Measurements from ENCODE around the gene CCNI2. TPM values are rescaled to one million over a fixed set of nuclear protein-coding genes. Genes with fewer than 3 reads are reported as not detected.

CCNI2 gene
- total RNA-seq, 1 experiment from 2014 or later: 0.49 TPM

DNA sequence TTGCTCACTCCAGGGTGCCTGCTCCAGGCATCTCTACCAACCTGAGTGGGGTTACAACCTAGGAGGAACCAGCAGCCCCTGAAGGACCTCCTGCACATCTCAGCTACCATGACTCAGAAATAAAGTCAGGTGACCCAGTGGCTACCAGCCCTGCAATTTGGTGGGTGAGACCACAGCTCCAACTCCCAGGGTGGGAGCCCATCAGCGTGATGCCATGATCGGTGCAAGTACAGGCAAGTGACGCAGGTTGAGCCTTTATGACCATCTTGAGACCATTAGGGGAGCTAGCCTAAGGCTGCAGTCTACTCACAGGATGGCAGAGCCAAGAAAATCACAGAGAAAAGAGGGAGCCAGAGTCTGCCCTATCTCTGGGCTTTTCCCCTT is 21.3 kb downstream of the CCNI2 start:
- H3K9me3 ChIP-seq (ENCODE audit: control insufficient read depth, insufficient read depth, low read depth, low read length): no peaks in the 10 kb centered on the region
- no peaks in the 10 kb centered on the region for H3K4me1 ChIP-seq (ENCODE audit: control insufficient read depth, insufficient read depth, low read length)
- no peak overlapping the region for H3K27ac ChIP-seq (ENCODE audit: low read length)
- ATAC-seq: no peak
- TF ChIP-seq TCF7L2 (IDR thresholded peaks at IDR 0.05; ENCODE audit: low read depth, low read length) (no peak), SIN3A (IDR thresholded peaks at IDR 0.05; ENCODE audit: borderline replicate concordance, insufficient read depth, low read depth, low read length) (no peak), POLR2AphosphoS5 (IDR thresholded peaks at IDR 0.05; ENCODE audit: low read depth, low read length) (no peak)
- TF ChIP-seq, protein P1, sequence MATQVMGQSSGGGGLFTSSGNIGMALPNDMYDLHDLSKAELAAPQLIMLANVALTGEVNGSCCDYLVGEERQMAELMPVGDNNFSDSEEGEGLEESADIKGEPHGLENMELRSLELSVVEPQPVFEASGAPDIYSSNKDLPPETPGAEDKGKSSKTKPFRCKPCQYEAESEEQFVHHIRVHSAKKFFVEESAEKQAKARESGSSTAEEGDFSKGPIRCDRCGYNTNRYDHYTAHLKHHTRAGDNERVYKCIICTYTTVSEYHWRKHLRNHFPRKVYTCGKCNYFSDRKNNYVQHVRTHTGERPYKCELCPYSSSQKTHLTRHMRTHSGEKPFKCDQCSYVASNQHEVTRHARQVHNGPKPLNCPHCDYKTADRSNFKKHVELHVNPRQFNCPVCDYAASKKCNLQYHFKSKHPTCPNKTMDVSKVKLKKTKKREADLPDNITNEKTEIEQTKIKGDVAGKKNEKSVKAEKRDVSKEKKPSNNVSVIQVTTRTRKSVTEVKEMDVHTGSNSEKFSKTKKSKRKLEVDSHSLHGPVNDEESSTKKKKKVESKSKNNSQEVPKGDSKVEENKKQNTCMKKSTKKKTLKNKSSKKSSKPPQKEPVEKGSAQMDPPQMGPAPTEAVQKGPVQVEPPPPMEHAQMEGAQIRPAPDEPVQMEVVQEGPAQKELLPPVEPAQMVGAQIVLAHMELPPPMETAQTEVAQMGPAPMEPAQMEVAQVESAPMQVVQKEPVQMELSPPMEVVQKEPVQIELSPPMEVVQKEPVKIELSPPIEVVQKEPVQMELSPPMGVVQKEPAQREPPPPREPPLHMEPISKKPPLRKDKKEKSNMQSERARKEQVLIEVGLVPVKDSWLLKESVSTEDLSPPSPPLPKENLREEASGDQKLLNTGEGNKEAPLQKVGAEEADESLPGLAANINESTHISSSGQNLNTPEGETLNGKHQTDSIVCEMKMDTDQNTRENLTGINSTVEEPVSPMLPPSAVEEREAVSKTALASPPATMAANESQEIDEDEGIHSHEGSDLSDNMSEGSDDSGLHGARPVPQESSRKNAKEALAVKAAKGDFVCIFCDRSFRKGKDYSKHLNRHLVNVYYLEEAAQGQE (IDR thresholded peaks at IDR 0.05; ENCODE audit: insufficient read depth in 1 of 2, low read depth in 2 of 2, low read length in 1 of 2): no peak
- TF ChIP-seq, protein P2, sequence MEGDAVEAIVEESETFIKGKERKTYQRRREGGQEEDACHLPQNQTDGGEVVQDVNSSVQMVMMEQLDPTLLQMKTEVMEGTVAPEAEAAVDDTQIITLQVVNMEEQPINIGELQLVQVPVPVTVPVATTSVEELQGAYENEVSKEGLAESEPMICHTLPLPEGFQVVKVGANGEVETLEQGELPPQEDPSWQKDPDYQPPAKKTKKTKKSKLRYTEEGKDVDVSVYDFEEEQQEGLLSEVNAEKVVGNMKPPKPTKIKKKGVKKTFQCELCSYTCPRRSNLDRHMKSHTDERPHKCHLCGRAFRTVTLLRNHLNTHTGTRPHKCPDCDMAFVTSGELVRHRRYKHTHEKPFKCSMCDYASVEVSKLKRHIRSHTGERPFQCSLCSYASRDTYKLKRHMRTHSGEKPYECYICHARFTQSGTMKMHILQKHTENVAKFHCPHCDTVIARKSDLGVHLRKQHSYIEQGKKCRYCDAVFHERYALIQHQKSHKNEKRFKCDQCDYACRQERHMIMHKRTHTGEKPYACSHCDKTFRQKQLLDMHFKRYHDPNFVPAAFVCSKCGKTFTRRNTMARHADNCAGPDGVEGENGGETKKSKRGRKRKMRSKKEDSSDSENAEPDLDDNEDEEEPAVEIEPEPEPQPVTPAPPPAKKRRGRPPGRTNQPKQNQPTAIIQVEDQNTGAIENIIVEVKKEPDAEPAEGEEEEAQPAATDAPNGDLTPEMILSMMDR (IDR thresholded peaks at IDR 0.05): no peak
- intact Hi-C loops (cut with micrococcal nuclease; ENCODE audit: unreplicated experiment): no loop called here
- ChIA-PET CTCF (no interaction called here), POLR2A (interaction anchor here (0.6 kb wide), 1 partner anchor 33 kb away, joined by 5 read pairs; no protein-coding TSS in a partner anchor)
- DNase-seq (ENCODE audit: low read depth, low spot score): no peak
- H3K36me3 ChIP-seq (ENCODE audit: control insufficient read depth, insufficient read depth, low read length): peaks cover 3% of the 10 kb centered on the region; the same call in 1 of the 2 replicates
- H3K27me3 ChIP-seq (ENCODE audit: control insufficient read depth, insufficient read depth, low read length): no peaks in the 10 kb centered on the region
- in situ Hi-C loops (cut with HindIII; ENCODE audit: low pct_unique_long_range_greater_than_20kb, low sequenced_read_pairs): no loop called here
- no TSS peak for BruUV-seq (replicated peaks)
- no peak overlapping the region for H3K4me3 ChIP-seq (ENCODE audit: low read depth in 2 of 2, low read length in 2 of 2)

DNA sequence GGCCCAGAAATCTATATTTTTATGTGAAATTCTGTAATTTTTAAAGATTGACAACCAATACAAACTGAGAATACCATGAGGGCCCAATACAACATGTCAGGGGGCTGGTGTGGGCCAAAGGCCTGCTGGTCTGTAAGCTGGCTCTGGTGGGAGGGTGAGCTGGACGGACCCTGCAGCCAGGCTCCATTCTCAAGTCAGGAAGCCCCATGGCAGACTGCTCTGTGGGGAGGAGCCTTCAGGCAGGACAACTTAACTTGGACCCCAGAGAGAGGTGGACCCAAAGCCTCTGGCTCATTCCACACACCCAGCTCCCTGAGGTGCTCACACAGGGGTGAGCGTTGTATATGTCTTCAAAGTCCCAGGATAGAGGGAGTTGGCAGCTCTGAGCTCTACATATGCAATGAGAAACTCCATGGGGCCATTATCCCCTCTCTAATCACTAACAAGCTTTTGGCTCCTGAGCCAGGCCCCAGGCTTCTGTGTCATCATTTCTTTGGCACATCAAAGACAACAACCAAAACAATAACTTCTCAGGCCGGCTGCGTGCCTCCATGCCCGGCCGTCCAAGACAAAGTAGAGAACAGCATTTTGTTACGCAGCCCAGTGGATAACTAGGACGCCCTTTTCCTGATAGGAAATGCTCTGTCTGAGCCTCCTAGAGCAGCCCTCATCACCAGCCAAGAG is 23.4 kb downstream of the CCNI2 start:
- no peak for ATAC-seq
- in situ Hi-C loops (cut with HindIII; ENCODE audit: low pct_unique_long_range_greater_than_20kb, low sequenced_read_pairs): no loop called here
- no peak overlapping the region for H3K4me3 ChIP-seq (ENCODE audit: low read depth in 2 of 2, low read length in 2 of 2)
- H3K4me1 ChIP-seq (ENCODE audit: control insufficient read depth, insufficient read depth, low read length): peaks cover 5% of the 10 kb centered on the region; the same call in 1 of the 2 replicates
- no peaks in the 10 kb centered on the region for H3K9me3 ChIP-seq (ENCODE audit: control insufficient read depth, insufficient read depth, low read depth, low read length)
- BruUV-seq (replicated peaks): no TSS peak
- ChIA-PET CTCF (no interaction called here), POLR2A (no interaction called here)
- TF ChIP-seq TCF7L2 (IDR thresholded peaks at IDR 0.05; ENCODE audit: low read depth, low read length) (no peak), SIN3A (IDR thresholded peaks at IDR 0.05; ENCODE audit: borderline replicate concordance, insufficient read depth, low read depth, low read length) (no peak), POLR2AphosphoS5 (IDR thresholded peaks at IDR 0.05; ENCODE audit: low read depth, low read length) (no peak)
- TF ChIP-seq, protein P1 (IDR thresholded peaks at IDR 0.05; ENCODE audit: insufficient read depth in 1 of 2, low read depth in 2 of 2, low read length in 1 of 2): no peak
- TF ChIP-seq, protein P2 (IDR thresholded peaks at IDR 0.05): no peak
- H3K36me3 ChIP-seq (ENCODE audit: control insufficient read depth, insufficient read depth, low read length): no peaks in the 10 kb centered on the region
- H3K27ac ChIP-seq (ENCODE audit: low read length): no peak overlapping the region
- H3K27me3 ChIP-seq (ENCODE audit: control insufficient read depth, insufficient read depth, low read length): no peaks in the 10 kb centered on the region
- DNase-seq (ENCODE audit: low read depth, low spot score): no peak
- intact Hi-C loops (cut with micrococcal nuclease; ENCODE audit: unreplicated experiment): no loop called here

Data from Panc1 (cell line).